Measurements from ENCODE around the gene MSMO1.
"Not testable (repeated sequence)": the region's sequence is repeated elsewhere in the genome, so short reads cannot be mapped to it uniquely, and the experiment has no call there.

Gene MSMO1

DNA sequence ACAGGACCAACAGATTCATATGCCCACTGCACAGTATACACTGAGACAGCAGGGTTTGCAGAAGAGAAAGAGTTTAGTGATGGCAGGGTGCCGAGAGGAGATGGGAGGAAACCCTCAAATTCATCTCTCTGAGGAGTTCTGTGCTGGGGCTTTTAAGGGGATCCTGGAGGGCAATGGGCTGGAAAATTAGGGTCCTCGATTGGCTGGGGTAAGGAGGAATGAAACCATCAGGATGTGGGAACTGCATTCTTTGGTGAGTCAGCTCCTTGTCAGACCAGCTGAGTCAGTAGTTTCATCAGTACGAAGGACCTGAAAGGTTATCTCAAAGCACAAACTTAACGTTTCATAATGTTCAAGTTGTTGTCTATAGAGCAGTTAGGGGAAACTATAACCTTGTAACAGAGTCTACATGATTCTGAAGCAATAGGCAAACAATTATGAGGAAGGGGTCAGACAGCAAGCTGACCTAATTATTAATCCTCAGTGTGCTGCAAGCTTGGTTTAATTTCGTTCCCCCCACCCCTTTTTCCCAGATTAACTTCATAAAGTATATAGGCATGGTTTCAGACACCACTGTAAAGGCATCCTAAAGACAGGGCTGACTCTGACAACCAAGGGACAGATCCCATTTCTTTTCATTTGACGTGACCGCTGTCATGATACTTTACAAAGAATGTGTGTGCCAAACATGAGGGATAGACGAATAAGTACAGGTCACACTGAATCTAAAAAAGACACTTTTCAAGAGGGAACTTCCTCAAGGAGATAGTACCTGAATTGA, 1.5 kb upstream of the MSMO1 start:
- DNase-seq, result no peak

DNA sequence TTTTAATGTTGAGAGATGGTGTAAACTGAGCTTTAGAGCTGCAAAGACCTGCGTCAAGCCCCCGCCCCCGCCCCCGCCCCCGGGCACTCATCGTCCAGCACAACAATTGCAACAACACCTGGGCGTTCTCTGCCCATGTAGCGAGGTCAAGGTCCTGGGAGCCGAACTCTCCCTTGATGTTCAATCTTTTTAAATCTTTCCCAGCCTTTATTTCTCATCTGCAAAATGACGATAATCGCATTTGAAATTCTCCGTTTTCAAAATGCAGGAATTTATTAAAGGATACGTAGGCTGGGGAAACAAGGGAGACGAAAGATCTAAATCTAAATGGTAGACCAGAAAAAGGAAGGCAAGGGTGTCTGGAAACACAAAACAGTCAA, 648 bp upstream of the MSMO1 start:
- DNase-seq, result no peak

DNA sequence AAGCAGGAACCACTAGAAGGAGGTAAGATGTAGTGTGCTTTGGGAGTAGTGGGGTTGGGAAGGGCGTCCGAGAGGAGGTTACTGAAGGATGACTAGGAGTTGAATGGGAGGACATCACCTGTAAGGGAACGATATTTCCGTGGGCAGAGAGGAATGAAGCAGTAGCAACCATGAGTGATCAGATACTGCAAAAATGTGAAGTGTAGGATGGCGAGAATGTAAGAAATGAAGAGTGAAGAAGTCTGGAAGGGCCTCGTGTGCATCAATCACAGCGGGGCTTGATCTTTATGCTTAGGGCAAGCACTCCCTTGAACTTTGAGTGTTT, 594 bp downstream of the MSMO1 start:
- DNase-seq, result no peak

DNA sequence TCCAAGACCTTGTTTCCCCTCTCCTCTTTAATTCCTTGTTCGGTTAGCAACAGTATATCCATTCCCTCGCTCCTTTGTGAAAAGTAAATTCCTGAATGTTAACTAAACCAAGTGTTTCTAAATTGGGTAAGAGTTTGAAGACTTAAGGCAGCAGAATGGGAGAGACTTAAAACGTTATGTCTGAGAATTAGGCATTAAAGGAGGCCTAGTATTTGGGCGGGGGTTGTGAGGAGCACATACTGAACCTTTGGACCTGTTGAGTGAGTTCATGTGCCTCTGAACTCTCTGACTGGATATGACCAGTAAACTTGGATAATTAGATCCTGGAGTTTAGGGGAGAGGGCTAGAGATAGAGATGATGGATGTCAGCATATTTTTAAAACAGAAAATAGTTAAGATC, 1.2 kb downstream of the MSMO1 start:
- DNase-seq, result no peak

DNA sequence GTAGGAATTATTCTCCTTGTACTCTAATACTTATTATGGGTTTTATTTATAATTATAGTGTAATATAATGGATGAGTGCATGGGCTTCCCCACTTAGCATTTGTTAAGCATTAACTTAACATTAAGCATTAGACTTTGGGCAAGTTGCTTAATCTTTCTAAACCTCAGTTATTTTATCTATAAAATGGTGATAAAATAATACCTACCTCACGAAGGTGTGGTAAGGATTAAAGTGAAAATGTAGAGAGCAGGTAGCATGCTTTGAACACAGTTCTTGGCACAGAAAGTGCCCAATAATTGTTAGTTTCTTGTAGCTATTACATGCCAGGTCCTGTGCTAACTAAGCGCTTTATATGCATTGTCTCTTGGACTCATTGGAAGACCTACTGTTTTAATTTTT, 2.6 kb downstream of the MSMO1 start:
- DNase-seq, result no peak

DNA sequence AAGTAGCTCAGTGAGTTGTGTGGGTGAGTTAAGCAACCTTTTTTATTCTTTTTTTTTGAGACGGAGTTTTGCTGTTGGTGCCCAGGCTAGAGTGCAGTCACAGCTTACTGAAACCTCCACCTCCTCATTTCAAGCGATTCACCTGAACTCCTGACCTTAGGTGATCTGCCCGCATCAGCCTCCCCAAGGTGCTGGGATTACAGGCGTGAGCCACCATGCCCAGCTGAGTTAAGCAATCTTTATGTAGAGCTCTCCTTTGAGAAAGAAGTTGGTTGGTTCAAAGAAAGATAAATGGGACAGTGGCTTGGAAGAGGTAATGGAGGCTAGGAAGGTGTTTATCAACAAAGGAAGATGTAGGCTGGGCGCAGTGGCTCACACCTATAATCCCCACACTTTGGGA, 3.2 kb downstream of the MSMO1 start:
- DNase-seq, result no peak

DNA sequence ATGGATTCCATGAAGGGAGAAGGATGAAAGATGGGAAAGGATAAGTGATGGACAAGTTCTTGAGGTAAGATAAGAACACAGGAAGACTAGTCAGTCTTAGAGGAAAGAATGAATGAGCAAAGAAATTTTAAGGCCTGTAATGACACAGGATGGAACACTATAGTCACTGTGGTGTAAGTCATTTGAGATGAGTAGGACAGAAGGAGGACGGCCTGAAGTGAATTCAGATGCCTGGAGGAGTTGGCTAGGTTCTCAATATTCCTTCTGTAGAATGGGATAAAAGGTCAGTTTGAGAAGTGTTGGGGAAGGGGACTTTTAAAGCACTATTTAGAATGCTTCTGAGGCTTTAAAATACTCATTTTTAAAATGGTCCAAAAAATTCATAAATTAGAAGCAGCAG, 3.9 kb downstream of the MSMO1 start:
- DNase-seq, result no peak

DNA sequence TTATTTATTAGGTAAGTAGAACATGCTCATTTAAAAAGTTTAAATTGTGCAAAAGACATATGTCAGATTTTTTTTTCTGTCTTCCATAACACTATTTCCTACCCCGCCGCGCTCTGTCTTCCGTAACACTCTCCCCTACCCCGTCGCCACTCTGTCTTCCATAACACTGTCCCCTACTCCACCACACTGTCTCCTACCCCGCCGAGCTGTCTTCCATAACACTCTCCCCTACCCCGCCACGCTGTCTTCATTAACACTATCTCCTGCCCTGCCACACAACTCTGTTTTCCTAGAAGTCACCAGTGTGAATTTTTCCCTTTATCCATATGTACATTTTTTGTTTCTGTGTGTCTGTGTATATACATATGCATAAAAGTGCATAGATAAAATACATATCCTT, 4.4 kb downstream of the MSMO1 start:
- DNase-seq, result no peak

DNA sequence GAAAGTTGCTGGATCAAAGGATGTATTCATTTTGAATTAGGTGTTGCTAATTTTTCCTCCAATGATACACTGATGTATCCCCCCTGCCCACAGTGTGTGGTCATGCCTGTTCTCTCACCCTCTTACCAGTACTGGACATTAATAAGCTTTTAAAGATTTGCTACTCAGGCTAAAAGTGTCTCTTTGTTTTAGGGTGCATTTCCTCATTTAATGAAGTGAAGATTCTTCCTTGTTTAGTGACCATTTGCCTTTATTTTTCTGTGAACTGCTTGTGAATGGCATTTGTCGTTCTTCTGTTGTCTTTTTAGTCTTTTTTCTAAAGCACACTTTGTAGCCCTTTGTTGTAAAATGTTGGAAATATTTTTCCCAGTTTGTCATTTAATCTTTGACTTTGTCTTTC, 5.0 kb downstream of the MSMO1 start:
- no peak for DNase-seq

DNA sequence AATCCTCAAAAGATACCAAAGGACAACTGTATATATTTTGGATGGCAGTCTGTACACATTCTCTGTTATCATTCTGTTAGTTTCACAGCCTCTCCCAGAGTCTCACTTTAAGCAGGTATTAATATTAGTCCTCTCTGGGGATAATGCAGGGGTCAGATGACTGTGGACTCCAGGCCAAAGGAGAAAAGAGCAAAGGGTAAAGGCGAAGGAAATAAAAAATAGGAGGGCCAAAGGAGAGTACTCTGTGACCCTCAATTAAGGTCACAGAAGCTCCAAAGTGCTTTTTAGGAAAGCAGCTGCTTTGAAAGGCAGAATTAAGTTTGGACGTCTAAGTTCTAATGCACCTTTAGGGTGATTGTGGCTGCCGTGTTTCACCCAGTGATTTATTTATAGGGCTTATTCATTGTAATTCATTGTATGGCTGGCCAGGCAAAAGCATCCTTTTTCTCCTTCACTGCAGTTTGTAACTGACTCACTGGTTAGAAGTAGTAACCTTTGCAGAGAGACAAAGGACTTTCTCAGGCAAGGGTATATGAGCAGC, 7.8 kb downstream of the MSMO1 start:
- no peak for DNase-seq

DNA sequence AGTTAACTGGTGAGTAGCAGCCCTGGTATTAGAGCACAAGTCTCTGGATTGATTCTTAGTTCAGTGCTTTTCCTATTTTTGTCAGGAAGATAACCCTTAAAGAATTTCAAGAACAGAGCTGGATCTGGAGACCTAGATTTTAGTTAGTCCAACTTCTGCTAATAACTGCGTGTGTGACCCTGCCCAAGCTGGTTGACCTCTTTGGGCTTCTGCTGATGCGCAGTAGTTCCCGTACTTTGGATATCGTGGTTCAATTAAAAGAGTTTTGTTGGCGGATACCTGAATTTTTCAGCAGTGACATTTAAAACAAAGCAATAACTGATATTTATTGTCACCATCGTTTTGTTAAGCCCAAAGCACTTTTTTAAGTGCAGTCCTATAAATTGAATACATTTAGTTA, 9.3 kb downstream of the MSMO1 start:
- no peak for DNase-seq

DNA sequence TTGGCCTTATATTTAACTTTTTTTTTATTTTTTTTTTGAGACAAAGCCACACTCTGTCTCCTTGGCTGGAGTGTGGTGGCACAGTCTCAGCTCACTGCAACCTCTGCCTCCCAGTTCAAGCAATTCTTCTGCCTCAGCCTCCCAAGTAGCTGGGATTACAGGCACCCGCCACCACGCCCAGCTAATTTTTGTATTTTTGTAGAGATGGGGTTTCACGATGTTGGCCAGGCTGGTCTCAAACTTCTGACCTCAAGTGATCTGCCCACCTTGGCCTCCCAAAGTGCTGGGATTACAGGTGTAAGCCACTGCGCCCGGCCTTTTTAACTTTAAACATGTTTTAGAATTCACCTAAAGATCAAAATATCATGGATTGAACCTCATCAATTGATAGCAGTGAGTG, 14.9 kb downstream of the MSMO1 start:
- DNase-seq, result not testable (repeated sequence)

DNA sequence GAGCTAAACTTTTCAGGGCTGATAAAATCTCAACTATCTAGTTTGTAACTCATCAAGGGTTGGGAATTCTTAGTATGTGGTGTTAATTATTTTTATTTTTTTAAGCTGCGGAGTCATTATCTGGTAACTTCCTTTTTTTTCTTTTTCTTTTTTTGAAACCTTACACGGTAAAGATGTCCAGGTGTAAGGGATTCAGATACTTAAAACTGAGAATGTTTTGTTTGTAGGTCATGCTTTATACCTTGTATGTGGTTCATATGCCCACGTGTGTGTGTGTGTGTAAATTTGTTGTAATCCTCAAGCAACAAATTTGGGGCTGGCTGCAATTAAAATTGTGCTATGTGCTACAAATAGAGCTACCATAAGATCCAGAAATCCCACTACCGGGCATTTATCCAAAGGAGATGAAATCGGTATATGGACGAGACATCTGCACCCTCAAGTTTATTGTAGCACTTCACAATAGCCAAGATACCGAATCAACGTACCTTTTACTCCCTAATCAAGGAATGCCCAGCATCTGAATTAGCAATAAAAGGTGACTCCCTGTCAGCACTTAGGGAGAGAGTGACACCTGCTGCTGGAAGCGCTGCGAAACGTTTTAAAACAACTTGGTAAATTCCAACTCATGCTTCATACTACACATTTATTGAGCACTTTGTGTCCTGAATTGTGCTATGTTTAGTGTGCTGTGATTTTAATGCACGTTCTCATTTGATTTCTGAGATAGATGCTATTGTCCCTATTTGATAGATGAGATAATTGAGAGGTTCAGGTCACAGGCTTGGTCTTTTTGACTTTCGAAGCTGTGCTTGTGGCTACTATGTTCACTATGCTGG, 16.1 kb downstream of the MSMO1 start:
- peak; percentile 28 for DNase-seq

DNA sequence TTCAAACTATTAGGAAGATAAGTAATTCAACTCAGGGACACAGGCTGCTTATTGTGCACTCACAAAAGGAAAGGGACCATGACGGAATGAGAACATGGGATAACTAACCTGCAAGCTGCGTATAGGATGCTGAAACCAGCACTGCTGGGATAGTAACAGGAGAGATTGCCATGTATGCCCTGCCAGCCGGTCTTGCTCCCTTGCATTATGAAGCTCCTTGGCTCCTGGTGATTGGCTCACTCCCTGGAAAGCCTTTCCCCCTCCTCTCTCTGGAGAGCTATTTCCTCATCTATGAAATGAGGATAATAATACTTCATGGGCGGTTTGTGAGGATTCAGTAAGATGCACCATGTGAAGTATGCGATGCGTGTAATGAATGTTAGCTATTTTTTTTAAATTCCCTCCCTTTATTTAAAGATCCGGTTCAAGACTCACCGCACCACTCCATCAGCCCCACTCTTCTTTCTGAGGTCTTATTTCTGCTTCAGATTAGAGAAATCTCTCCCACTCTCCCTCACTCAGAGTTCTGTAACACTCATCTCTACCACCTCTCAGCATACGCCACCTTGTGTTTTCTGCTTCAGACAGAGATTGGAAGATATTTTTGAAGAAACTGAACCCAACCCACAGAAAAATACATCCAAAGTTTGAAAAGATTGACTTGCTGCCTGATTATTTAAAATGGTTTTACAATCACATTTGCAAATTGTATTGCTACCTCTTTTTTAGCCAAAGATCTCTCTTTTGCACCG, 18.4 kb downstream of the MSMO1 start:
- DNase-seq, result no peak

DNA sequence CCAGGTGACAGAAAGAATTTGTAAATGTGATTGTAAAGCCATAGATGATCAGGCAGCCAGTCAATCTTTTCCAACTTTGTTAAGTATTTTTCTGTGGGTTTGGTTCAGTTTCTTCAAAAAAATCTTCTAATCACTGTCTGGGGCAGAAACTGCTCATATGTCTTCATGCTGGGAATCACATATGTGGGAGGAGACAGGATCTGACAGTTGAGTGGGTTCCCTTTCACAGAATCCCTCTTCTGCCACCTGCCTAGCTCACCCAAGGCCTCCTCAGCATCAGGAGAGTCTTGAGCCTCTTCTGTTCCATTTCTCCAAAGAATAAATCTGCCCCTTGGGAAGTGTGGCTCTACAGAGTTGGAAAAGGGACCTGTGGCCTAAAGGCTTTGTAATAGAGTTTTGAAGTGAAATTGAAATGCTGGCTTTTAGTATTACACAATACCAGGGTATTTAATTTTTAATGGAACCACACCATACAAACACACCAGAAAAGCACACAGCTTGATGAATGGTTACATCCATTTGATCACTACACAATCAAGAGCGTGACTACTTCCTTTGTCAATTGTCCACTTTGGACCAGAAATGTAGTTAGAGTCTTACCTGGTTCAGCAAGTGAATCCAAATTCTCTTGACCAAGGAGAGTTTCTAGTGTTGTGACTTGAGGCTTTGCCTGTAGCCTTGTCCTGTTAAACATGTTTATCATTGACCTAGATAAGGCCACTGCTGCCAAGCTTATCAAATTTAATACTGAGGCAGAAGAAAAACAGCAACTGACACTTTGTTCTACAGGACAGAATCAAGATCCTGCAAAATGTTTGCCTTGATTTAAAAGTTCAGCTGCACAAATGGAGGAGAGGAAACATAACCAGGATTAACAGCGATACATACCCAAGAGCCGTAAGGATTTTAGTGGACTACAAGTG, 20.4 kb downstream of the MSMO1 start:
- DNase-seq, result no peak

DNA sequence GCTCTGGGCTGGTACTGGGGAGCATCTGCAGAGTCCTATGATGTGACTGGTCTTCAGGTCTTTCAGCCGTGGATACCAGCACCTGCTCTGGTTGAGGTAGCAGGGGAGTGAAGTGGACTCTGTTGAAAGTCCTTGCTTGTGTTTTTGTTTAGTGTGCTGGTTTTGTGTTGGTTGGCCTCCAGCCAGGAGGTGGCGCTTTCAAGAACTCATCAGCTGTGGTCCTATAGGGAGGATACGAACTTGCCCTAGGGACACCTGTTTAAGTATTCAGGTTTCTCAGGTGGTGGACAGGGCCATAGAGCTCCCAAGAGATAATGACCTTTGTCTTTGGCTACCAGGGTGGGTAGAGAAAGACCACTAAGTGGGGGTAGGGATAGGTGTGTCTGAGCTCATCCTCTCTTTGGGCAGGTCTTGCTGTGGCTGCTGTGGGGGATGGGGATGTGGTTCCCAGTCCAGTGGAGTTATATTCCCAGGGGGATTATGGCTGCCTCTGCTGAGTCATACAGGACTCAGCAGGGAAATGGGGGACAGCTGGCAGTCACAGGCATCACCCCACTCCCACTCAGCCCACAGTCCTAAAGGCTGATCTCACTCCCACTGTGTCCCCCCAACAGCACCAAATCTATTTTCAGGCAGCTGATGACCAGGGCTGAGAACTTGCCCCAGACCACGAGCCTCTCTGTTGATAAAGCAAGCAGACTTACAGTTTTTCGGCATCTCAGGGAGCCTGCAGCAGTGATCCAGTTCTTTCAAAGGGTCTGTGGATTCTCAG, 24.1 kb downstream of the MSMO1 start:
- no peak for DNase-seq

DNA sequence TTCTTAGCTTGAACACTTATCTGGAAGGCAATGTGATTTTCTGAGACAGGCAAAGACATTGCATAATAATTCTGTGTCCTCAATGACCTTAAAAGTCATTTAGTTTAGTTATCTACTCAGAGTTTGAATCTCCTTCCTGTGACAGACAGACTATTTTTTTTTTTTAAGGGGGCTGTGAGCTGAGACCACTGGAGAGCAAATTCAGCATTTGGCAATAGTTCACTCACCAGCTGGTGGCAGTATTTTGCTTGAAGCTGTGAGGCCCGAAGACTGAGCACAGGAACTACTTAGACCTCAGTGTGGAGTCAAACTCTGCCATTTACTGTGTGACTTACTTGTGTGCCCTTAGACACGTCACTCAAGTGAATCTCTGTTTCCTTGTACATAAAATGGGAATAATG, 28.4 kb downstream of the MSMO1 start:
- DNase-seq, result peak; percentile 21

DNA sequence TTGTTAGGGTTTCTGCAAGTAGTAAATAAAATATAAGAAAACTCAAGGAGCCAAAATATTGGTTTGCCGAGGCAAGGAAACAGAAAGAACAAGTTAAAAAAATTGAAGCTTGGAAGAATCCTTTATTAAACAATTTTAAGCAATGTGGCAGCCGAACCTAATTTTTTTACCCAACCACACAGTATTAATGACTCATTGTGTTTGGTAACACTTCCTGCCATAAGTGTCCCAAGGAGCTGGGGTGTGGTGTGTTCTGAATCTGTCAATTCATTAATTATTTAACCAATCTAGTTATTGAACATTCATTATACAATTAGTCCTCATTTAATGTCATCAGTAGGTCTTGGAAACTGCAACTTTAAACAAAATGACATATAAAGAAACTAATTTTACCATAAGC, 32.0 kb downstream of the MSMO1 start:
- DNase-seq, result no peak

DNA sequence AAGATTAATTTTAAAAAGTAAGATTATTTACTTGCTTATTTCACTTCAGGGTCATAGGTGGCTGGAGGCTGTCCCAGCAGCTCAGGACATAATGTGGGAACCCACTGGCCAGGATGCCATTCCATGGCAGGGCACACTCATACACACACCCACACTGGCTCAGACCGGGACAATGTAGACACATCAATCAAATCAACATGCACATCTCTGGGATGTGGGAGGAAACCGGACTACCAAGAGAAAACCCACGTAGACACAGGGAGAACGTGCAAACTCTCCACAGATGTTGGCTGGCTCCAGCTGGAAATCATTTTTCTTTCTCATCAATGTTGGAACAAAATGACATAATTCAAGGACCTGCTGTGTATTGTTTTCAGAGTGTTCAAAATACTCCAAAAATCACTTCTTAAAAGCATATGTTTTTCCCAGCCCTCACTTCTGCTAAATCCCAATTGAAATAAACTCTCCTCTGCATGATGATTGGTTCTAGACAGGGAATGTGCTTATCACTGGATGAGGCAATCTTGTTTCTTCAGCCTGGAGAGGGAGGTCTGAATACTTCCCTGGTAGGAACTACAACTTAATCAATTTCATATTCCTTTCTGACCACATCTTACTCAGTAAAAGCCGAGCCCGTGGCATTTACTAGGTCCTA, 32.7 kb downstream of the MSMO1 start:
- DNase-seq, result no peak

DNA sequence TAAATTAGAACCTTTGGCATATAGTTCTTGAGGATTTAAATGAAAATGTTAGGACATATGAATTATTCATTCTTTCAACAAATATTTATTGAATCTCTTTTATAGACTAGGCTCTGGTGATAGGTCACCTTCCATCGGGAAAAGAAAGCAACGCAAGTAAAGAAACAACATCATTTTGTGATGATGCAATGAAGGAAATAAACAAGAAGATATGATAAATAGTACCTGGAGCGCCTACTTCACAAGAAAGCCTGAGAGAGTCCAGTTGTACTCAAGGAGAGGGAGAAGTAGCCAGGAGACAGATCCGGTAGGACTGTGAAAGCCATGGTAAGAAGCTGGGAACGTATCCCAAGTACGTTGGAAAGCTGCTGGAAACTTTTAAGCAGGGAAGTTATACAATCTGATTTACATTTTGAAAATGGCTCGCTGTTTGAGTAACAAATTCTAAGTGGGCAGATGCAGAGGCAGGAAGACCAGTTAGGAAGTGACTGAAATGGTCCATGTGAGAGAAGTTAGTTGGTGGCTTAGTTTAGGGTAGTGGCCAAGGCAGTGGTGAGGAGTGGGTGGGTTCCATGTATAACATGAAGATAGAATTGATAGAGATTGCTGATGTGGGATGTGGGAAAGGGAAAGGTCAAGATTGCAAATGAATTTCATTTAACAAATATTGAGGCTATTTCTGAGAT, 33.7 kb downstream of the MSMO1 start:
- no peak for DNase-seq

DNA sequence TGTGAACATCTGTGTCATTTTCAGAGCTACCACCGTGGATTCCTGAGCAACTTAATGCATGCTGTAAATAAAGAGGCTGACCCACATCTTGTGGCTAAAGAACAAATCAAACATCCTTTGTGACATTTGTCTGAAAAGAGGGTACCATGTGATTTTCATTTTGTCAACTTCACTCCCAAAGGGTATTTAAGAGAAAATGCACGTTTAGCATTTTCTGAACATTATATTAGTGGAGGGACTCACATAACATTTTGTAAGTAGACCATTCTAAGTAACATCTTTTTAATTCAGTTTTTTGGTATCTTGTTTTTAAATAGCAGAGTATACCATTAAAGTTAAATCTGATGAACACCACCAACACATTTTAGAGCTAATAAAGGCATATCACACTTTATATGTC, 34.3 kb downstream of the MSMO1 start:
- DNase-seq, result no peak

All from NCI-H1105 (cell line).